ENCODE data around the gene BBX. TPM values are rescaled to one million over a fixed set of nuclear protein-coding genes. Genes with fewer than 3 reads are reported as not detected.

Gene BBX
- total and polyA plus RNA-seq, 2 of the 13 experiments (the other 11 are each of a cell fraction or from before 2014, with no cell fraction given): 13.7 to 23.2 TPM

- ChIA-PET POLR2A (no interaction called here), CTCF (ENCODE audit: low intra/inter-chr PET ratio, low total read pairs) (no interaction called here)
- intact Hi-C loops (cut with micrococcal nuclease; ENCODE audit: unreplicated experiment): no loop called here
- BruUV-seq (replicated peaks): no TSS peak
- ATAC-seq: no peak
- Histone ChIP-seq H3K36me3 (replicated peaks in 1 of 2; ENCODE audit: control insufficient read depth in 1 of 2, insufficient read depth in 2 of 2, low read length in 2 of 2) (peaks cover 7 to 34% of the 10 kb centered on the region in 2 experiments), H3K9me3 (ENCODE audit: low read length) (no peaks in the 10 kb centered on the region), H3K4me1 (ENCODE audit: insufficient read depth, low read length) (no peaks in the 10 kb centered on the region), H3K27ac (ENCODE audit: extremely low read length, insufficient read depth, low read length) (no peak overlapping the region), H3K27me3 (ENCODE audit: control insufficient read depth in 1 of 2, insufficient read depth in 2 of 2, low read length in 2 of 2) (no peaks in the 10 kb centered on the region), H3K4me2 (ENCODE audit: low read depth, low read length) (no peak overlapping the region), H4K20me1 (ENCODE audit: insufficient read depth, low read length) (no peaks in the 10 kb centered on the region), H2AFZ (ENCODE audit: low read length) (no peak overlapping the region), H3K79me2 (ENCODE audit: insufficient read depth, low read length) (no peaks in the 10 kb centered on the region), H3K4me3 (replicated peaks in 1 of 3; ENCODE audit: insufficient read depth in 1 of 3, low read depth in 2 of 3, low read length in 3 of 3) (no peak overlapping the region), H3K9ac (ENCODE audit: insufficient read depth, low read depth, low read length) (no peak overlapping the region)
- in situ Hi-C loops (cut with HindIII; ENCODE audit: extremely low pct_ligation_motif_present, low pct_unique_long_range_greater_than_20kb): no loop called here
- TF ChIP-seq FOXJ3 (CRISPR knock-in tag; IDR thresholded peaks at IDR 0.05; ENCODE audit: borderline replicate concordance) (no peak), NONO (IDR thresholded peaks at IDR 0.05) (no peak), NONO (CRISPR knock-in tag; conservative IDR thresholded peaks at IDR 0.05) (no peak), RBFOX2 (IDR thresholded peaks at IDR 0.05; ENCODE audit: low read depth, low read length) (no peak), ZNF644 (CRISPR knock-in tag; IDR thresholded peaks at IDR 0.05; ENCODE audit: low read depth) (no peak), NR2F1 (CRISPR knock-in tag; IDR thresholded peaks at IDR 0.05) (no peak), ZSCAN30 (CRISPR knock-in tag; IDR thresholded peaks at IDR 0.05) (no peak), IRF2 (CRISPR knock-in tag; IDR thresholded peaks at IDR 0.05) (no peak), KDM5A (IDR thresholded peaks at IDR 0.05; ENCODE audit: borderline replicate concordance, low read length) (no peak), ZNF3 (CRISPR knock-in tag; IDR thresholded peaks at IDR 0.05) (no peak), ZNF33A (CRISPR knock-in tag; IDR thresholded peaks at IDR 0.05; ENCODE audit: borderline replicate concordance) (no peak), ZNF143 (CRISPR knock-in tag; IDR thresholded peaks at IDR 0.05) (no peak), CREBL2 (CRISPR knock-in tag; IDR thresholded peaks at IDR 0.05; ENCODE audit: borderline replicate concordance) (no peak), ZFP36L2 (CRISPR knock-in tag; IDR thresholded peaks at IDR 0.05) (no peak), PAWR (CRISPR knock-in tag; IDR thresholded peaks at IDR 0.05; ENCODE audit: borderline replicate concordance) (no peak), FOXP1 (IDR thresholded peaks at IDR 0.05) (no peak), FOXP1 (CRISPR knock-in tag; IDR thresholded peaks at IDR 0.05) (no peak), PHF21A (CRISPR knock-in tag; IDR thresholded peaks at IDR 0.05) (no peak), ZNF883 (CRISPR knock-in tag; IDR thresholded peaks at IDR 0.05; ENCODE audit: not compliant biosample characterization) (no peak), JUND (CRISPR knock-in tag; IDR thresholded peaks at IDR 0.05) (no peak)
- TF ChIP-seq, protein P1, sequence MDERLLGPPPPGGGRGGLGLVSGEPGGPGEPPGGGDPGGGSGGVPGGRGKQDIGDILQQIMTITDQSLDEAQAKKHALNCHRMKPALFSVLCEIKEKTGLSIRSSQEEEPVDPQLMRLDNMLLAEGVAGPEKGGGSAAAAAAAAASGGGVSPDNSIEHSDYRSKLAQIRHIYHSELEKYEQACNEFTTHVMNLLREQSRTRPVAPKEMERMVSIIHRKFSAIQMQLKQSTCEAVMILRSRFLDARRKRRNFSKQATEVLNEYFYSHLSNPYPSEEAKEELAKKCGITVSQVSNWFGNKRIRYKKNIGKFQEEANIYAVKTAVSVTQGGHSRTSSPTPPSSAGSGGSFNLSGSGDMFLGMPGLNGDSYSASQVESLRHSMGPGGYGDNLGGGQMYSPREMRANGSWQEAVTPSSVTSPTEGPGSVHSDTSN (CRISPR knock-in tag; IDR thresholded peaks at IDR 0.05): no peak
- 96% methylated on average over 4 of the region's 4 CpGs for WGBS (ENCODE audit: low lambda C conversion rate)
- no peak for FAIRE-seq
- no peak for DNase-seq (ENCODE audit: low spot score)
Measured at GRCh38 chr3:107729686-107730085, 206.9 kb downstream of the BBX start.
